Astrocyte of the cerebellum (primary cell): ENCODE data around the gene CACNA2D3.

Experiments used
- DNase-seq: peaks from one replicate; pipeline ENCODE4 v3.0.0-alpha.2; 2011; ENCODE audit warnings: low read depth
- H3K4me3 ChIP-seq: 2 replicates; pipeline ENCODE4 v1.5.1; 2011; ENCODE audit warnings: mild to moderate bottlenecking, low read depth, low read length, moderate library complexity
- in situ Hi-C: cut with HindIII; loops from 2 replicates; pipeline ENCODE4 v1.10.0; 2017; ENCODE audit warnings: low sequenced_read_pairs
- TF ChIP-seq, protein P1 (sequence below): IDR thresholded peaks from 2 replicates; pipeline ENCODE4 v1.5.1; 2012; ENCODE audit warnings: low read length, low read depth, moderate library complexity, mild to moderate bottlenecking; ENCODE audit errors: missing control alignments

The CACNA2D3 gene

DNA sequence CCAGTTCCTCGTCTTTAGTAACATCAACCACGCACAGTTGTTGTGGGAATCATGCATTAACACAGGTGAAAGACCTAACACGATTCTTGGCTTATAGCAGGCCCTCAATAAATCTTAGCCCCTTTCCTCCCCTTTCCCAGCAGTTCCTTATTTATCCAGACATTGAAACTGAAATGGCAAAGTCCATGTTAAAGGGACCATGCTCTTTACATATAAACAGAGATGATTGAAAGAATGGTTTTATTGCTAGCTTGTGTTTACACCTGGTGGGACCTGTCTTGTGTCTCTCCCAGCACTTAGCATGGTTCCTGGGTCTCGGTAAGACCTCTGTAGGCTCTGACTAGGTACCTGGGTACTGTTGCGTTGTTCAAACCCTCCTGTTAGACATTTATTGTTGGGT, 553.7 kb downstream of the CACNA2D3 start:
- DNase-seq = no peak
- in situ Hi-C loops = no loop called here
- no peak overlapping the region for H3K4me3 ChIP-seq
- TF ChIP-seq, protein P1, sequence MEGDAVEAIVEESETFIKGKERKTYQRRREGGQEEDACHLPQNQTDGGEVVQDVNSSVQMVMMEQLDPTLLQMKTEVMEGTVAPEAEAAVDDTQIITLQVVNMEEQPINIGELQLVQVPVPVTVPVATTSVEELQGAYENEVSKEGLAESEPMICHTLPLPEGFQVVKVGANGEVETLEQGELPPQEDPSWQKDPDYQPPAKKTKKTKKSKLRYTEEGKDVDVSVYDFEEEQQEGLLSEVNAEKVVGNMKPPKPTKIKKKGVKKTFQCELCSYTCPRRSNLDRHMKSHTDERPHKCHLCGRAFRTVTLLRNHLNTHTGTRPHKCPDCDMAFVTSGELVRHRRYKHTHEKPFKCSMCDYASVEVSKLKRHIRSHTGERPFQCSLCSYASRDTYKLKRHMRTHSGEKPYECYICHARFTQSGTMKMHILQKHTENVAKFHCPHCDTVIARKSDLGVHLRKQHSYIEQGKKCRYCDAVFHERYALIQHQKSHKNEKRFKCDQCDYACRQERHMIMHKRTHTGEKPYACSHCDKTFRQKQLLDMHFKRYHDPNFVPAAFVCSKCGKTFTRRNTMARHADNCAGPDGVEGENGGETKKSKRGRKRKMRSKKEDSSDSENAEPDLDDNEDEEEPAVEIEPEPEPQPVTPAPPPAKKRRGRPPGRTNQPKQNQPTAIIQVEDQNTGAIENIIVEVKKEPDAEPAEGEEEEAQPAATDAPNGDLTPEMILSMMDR = no peak

DNA sequence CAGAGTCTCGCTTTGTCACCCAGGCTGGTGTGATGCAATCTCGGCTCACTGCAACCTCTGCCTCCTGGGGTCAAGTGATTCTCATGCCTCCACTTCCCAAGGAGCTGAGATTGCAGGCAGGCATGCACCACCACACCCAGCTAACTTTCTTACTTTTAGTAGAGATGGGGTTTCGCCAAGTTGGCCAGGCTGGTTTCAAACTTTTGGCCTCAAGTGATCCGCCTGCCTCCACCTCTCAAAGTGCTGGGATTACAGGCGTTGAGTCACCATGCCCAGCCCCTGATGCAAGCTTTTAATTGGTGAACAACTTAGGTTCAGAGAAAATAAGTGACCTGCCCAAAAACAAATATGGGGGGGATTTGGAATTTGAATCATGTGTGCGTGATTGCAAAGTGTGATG, 559.4 kb downstream of the CACNA2D3 start:
- in situ Hi-C loops = no loop called here
- H3K4me3 ChIP-seq = no peak overlapping the region
- DNase-seq = no peak
- TF ChIP-seq, protein P1 = no peak

DNA sequence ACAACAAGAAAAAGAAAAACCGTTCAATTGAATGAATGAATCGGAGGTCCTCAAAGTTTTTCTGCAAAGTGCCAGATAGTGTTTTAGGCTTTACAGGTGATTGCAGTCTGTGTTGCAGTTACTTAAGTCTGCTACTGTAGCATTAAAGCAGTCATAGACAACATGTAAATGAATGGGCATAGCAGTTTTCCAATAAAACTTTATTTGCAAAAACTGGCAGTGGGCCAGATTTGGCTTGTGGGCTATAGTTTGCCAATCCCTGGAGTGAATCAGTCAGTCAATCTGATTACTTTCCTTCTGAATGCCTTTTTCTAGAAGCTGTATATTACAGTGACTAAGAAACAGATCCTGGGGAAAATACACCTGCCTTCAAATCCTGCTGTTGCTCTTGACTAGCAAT, 562.9 kb downstream of the CACNA2D3 start:
- TF ChIP-seq, protein P1 = no peak
- in situ Hi-C loops = no loop called here
- DNase-seq = no peak
- H3K4me3 ChIP-seq = no peak overlapping the region

DNA sequence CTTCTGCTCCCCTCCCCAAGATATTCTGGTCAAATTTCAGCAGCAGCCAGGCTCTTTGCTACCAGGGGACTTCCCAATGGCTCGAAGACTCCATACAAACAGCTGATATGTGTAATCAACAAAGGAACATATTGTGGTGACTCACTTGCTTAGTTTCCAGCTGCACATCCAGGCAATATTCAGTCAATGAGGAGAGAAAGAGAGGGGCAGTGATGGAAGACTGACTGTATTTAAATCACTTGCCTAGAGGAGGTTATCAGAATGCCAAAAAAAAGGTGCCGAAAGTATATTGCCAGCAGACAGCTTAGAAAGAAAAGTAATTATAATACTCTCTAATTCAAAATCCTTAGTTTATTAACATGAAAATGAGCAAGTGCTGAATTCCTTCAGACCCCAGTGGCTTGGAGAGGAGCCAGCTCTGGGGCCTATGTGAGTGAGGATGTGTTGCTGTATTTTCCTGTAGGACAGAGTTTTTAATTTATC, 569.0 kb downstream of the CACNA2D3 start:
- TF ChIP-seq, protein P1 = no peak
- DNase-seq = peak; percentile 44
- in situ Hi-C loops = no loop called here

DNA sequence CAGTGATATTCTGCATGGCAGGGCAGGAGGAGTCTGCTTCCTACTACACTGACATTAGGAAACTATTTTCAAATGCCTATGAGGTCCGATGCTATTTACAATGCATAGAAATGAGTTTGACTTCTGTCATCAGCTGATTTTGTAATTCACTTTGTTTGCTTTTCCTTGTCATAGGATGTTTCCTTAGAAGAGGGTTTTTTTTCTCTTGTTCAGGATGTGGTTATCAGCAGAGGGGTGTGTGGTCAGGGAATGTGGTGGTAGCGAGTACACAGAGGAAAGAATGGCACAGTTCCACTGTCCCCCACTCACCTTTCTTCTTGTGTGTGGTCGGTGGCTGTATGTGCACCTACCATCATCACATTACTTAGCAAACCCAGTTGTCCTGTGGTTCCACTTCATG, 574.0 kb downstream of the CACNA2D3 start:
- in situ Hi-C loops = no loop called here
- no peak overlapping the region for H3K4me3 ChIP-seq
- DNase-seq = no peak
- TF ChIP-seq, protein P1 = no peak

More for the DNA sequence above, 569.0 kb downstream of the CACNA2D3 start:
- H3K4me3 ChIP-seq = no peak overlapping the region

DNA sequence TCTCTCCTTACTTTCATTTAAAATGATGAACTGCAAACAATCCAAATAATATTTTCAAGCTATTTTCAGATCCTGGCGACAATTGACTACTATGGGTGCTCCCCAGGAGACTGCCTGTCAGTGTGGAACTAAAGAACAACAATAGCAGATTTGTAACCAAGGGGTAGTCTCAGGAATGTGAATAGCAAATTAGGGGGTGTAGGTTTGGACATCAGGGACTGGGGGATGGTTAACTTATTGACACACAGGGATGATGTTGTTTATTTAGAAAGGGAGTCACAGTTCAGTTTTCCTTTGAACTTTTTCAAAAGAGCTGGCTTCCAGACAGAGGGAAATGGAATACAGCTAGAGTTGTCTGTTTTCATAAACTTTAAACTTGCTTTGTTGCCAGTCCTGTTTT, 575.7 kb downstream of the CACNA2D3 start:
- in situ Hi-C loops = no loop called here
- DNase-seq = no peak
- H3K4me3 ChIP-seq = no peak overlapping the region
- TF ChIP-seq, protein P1 = no peak

DNA sequence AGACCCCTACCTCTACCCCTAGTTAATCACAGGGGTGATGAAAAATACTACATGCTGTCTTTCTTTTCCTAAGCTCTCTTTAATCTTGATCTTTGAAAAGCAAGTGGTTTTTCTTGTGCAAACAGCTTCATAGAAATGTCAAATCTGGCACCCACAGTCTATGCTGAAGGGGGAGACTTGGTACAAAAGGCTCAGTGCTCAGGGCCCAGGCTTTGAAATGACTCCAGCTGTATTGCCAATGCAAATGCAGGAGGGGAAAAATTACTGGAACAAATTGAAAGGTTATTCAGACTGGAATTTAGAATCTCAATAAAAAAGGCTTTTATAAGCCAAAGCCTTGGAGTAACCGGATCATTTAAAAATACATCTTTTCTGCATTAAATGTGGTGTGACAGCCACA, 581.6 kb downstream of the CACNA2D3 start:
- in situ Hi-C loops = no loop called here
- no peak for DNase-seq
- H3K4me3 ChIP-seq = no peak overlapping the region
- TF ChIP-seq, protein P1 = no peak
